ENCODE results near the gene MAPKAPK3. TPM values are rescaled to one million over a fixed set of nuclear protein-coding genes. Genes with fewer than 3 reads are reported as not detected.

The MAPKAPK3 gene
- total RNA-seq, 1 donor from 2014 or later: 60.8 TPM

DNA sequence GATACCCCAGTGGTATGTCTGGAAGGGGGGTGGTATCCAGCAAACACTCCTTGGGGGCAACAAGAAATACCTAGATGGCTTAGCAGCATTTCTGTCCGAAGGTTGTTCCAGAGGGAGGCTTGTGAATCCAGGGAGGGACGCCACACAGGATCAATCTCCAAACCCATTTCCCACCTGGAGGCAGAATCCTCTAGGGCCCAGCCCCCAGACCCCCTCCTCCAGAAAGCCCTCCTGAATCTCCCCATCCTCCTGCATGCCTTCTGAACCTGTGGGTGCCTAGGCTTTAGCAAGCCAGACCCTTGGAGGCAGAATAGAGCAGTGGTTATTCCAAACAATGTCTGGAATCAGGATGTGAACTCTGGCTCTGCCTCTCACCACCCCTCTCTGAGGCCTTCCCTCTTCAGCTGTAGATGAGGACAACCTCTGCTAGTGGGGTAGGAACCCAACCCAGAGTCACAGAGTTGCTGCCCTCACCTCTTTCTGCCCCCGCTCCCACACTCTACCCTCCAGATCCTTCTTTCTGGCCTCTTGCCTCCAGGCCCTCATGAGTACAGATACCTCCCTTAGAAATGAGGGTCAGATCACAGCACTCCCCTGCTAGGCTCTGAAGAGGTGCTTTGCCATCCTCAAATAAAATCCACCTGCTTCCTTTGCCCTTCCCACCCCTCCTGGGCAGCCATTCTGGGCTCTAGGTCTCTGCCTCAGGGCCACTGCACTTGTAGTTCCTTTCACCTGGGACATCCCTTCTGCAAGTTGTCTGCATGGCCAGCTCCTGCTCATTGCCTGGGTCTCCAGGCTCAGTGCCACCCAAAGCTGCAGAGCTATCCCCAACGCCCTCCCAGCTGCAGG is 13.5 kb upstream of the MAPKAPK3 start:
- TF ChIP-seq, protein P1, sequence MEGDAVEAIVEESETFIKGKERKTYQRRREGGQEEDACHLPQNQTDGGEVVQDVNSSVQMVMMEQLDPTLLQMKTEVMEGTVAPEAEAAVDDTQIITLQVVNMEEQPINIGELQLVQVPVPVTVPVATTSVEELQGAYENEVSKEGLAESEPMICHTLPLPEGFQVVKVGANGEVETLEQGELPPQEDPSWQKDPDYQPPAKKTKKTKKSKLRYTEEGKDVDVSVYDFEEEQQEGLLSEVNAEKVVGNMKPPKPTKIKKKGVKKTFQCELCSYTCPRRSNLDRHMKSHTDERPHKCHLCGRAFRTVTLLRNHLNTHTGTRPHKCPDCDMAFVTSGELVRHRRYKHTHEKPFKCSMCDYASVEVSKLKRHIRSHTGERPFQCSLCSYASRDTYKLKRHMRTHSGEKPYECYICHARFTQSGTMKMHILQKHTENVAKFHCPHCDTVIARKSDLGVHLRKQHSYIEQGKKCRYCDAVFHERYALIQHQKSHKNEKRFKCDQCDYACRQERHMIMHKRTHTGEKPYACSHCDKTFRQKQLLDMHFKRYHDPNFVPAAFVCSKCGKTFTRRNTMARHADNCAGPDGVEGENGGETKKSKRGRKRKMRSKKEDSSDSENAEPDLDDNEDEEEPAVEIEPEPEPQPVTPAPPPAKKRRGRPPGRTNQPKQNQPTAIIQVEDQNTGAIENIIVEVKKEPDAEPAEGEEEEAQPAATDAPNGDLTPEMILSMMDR (IDR thresholded peaks at IDR 0.05): no peak
- ATAC-seq (no peak), DNase-seq (no peak)
- Histone ChIP-seq H3K27me3 (no peaks in the 10 kb centered on the region), H3K9me3 (no peaks in the 10 kb centered on the region), H3K4me3 (no peak overlapping the region), H3K4me1 (peaks cover 88% of the 10 kb centered on the region), H3K36me3 (peaks cover 43% of the 10 kb centered on the region), H3K27ac (peak overlapping the region; percentile 91)
- intact Hi-C loops (cut with DNase I): no loop called here

DNA sequence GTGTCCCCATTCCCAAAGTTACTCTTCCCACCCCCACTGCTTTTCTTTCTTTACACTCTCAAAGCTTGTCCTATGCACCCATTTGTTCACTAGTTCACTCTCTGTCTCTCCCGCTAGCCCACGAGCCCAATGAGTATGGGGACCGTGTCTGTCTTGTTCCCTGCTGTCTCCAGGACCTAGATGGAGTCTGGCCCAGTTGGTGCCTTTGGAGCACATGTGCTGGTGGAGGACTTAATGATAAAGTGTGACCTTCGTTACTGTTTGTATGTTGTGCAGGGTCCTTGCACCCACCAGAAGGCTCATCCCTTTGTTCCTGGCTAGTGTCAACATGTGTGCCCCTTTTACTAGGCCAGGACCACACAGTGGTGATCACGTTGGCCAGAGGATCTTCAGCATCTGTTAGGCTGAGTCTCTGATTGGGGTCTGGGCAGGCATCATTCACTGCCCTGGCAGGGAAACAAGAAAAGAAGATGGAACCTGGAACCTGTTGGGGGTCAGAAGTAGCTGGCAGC is 12.8 kb upstream of the MAPKAPK3 start:
- H3K27ac ChIP-seq: peak overlapping the region; percentile 91
- TF ChIP-seq, protein P1 (IDR thresholded peaks at IDR 0.05): no peak
- H3K9me3 ChIP-seq: no peaks in the 10 kb centered on the region
- ATAC-seq (no peak), DNase-seq (no peak)
- peaks cover 48% of the 10 kb centered on the region for H3K36me3 ChIP-seq
- intact Hi-C loops (cut with DNase I): no loop called here
- peaks cover 90% of the 10 kb centered on the region for H3K4me1 ChIP-seq
- no peaks in the 10 kb centered on the region for H3K27me3 ChIP-seq
- no peak overlapping the region for H3K4me3 ChIP-seq

DNA sequence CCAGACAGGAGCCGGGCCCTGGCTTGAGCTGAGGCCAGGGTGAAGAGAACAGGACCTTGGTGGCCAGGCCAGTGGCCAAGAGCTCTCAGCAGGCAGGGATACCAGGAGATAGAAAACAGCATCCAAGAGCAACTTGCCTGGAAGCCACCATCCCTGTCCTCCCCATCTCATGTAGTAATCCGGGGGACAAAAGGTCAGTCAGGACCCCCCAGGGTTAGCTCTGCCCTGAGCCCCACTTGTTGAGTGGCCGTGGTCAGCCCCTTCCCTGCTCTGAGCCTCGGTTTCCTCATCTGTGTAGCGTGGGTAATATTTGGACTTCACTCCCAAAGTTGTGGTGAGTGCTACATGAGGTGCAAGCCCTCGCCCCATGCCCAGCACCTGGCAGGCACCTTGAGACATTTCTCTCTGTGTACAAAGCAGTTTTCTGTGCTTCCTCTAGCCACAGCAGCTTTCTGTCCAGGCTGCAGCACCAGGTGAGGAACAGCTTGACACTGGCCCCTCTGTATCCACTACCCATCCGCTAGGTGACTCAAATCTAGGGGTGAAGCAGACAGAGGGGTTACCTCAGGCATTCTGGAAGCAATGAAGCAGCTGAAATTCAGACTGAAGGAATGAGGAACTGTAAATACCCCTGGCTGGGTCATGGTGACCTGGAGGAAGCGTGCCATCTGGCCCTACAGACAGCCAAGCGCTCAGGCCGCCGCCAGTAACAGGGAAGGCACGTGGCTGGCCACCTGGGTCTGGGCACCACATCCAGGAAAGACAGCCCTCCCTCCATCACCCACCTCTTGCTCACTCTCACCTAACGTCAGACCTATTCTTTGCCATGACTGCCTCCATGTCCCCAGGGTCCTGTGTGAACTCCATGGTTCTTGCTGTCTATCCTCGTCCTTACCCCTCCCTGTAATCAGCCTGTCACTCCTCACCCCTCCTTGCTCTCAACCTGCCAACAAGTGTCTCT is 12.0 kb upstream of the MAPKAPK3 start:
- ATAC-seq (no peak), DNase-seq (no peak)
- intact Hi-C loops (cut with DNase I): no loop called here
- Histone ChIP-seq H3K36me3 (peaks cover 50% of the 10 kb centered on the region), H3K9me3 (no peaks in the 10 kb centered on the region), H3K27ac (peak overlapping the region; percentile 91), H3K4me1 (peaks cover 90% of the 10 kb centered on the region), H3K27me3 (no peaks in the 10 kb centered on the region), H3K4me3 (peak overlapping the region; percentile 83)
- TF ChIP-seq, protein P1 (IDR thresholded peaks at IDR 0.05): no peak

DNA sequence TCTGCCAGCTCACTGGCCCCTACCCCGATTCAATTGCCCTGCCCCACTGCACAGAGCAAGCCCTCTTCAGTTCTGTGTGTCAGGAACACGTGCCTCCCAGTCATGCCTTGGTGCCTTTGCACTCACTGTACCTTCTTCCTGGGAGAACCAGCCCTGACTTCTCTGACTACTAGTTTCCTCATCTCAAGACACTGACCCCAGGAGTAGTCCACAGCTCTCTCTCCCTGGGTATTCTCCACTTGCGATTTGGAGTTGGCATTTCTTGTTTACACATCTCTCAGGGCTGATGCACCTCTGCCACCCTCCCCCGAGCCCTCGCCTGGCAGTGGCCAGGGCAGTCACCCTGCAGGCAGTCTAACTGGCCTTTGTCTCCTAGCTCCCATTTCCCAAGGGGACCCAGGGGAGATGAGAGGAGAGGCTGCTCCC is 11.0 kb upstream of the MAPKAPK3 start:
- intact Hi-C loops (cut with DNase I): no loop called here

DNA sequence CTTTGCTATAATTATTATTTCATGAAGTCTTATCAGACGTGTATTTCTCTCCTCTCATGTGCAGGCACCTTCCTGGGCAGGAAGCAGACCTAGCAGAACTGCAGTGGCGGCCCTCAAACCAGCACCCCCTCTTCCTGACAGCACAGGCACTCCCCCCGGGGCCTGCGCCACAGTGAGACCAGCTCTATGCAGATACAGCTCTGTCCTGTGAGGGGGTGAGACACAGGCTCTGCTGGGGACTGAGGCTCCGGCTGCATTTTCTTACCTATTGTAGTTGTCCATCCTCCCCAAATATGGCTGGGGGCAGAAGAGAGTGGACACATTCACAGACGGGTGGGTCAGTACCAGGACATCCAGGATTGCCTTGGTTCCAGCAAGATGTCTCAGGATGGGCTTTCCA is 10.4 kb upstream of the MAPKAPK3 start:
- no peaks in the 10 kb centered on the region for H3K9me3 ChIP-seq
- DNase-seq (no peak), ATAC-seq (no peak)
- intact Hi-C loops (cut with DNase I): no loop called here
- peak overlapping the region; percentile 83 for H3K4me3 ChIP-seq
- H3K4me1 ChIP-seq: peaks cover 84% of the 10 kb centered on the region
- peak overlapping the region; percentile 91 for H3K27ac ChIP-seq
- TF ChIP-seq, protein P1 (IDR thresholded peaks at IDR 0.05): no peak
- no peaks in the 10 kb centered on the region for H3K27me3 ChIP-seq
- H3K36me3 ChIP-seq: peaks cover 50% of the 10 kb centered on the region

More for the DNA sequence above, 11.0 kb upstream of the MAPKAPK3 start:
- Histone ChIP-seq H3K4me1 (peaks cover 90% of the 10 kb centered on the region), H3K4me3 (peak overlapping the region; percentile 83), H3K36me3 (peaks cover 50% of the 10 kb centered on the region), H3K9me3 (no peaks in the 10 kb centered on the region), H3K27me3 (no peaks in the 10 kb centered on the region), H3K27ac (peak overlapping the region; percentile 91)
- TF ChIP-seq, protein P1 (IDR thresholded peaks at IDR 0.05): no peak
- ATAC-seq (peak; percentile 8), DNase-seq (no peak)

All from upper lobe of right lung (tissue), 1 donor.